ENCODE results near the gene CACNB1.
"Not testable (repeated sequence)": the region's sequence is repeated elsewhere in the genome, so short reads cannot be mapped to it uniquely, and the experiment has no call there.

Gene CACNB1

DNA sequence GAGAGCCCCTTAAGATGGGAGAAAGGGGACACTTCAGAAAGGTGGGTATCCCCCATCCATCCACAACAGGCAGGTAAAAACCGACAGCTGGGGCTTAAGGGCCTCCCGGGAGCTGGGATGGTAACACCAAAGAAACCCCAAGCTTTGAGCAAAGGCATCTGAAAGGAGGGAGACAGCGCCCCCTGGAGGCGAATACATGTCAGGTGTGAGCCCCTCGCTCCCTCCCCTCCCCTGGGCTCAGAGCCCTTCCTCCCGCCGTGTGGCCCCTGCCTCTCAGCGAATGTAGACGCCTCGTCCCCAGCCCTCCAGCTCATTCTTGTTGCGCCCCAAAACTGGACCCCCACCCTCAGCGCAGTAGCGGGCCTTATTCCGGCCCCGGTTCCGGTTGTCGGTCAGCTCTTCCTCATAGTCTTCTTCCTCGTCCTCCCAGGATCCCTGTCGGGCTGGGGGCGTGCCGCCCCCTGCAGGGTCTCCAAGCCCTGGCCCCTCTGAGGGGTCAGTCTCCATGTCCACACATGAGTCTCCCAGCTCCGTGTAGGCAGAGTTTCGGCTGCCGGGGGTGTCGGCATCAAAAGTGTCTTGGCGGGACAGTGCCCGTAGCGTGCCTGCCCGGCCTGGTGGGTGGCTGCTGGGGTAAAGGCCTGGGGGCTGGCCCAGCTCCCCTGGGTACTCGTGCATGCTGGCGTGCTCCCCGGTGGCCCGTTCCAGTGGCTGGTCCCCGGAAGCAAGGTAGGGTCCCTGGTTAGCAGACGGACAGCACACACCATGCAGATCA lies 22.4 kb downstream of the CACNB1 start:
- peak; percentile 71 for DNase-seq (ENCODE audit: low spot score)

DNA sequence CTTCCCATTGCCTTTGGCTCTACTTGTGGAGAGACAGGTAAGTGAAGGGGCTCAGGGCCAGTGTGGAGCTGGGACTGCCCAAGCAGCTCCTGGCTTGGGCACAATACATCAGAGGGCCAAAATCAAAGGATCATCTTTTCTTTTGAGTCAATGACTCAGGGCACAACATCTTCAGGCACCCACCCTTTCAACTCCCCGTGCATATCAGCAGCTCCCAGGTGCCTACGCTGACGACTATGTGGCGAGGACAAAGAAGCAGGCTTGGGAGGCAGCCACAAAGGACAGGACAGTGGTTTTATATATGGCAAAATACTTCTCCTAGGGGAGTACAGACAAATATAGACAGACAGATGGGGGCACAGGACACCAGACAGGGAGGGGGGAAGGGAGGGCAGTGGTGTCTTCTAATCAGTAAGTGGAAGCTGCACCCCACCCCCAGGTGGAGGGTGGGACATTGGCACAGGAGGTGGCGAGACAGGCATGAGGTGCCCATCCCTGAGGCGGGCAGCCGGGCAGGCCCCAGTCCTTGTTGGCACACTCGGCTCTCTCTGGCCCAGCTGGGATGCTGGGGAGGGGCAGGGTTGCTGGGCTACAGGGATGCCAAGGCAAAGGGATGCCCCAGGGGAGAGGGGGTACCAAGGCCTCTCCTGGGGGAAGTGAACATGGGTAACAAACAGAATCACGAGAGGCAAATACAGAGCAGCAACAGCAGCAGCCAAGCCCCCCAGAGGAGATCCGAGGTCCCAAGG lies 23.8 kb downstream of the CACNB1 start:
- DNase-seq (ENCODE audit: low spot score): no peak

DNA sequence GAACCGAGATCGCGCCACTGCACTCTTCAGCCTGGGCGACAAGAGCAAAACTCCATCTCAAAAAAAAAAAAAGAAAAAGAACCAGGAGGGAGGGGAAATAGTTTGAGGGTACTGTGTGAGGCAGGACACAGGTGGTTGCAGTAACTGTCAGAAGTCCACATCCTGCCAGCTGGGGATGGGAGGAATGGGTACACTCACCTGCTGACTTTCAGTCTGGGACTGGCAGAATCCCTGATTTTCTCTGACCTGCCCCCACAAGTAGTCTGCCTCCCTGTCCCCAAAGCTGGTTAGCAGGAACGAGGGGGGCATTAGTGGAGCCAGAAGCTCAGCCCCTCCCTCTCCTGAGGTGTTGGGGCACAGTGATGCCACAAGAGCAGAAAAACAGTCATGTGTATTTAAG lies 24.4 kb downstream of the CACNB1 start:
- DNase-seq (ENCODE audit: low spot score): no peak

DNA sequence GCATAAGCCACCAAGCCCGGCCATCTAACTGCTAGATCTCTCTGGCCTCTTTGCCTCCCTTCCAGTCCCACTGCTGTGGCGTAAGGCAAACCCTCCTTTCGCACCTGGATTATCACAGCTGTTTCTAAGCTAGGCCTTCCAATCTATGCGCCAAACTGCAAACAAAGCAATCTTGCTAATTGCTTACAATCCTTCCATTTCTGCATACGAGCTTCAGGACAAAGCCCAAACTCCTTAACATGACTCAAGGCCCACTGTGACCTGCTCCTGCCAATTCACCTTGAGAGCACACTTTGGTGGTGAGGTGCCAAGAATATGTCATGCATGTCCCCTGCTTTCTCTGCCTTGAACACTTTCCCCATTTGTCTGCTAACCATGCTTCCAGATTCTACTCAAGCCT lies 25.5 kb downstream of the CACNB1 start:
- no peak for DNase-seq (ENCODE audit: low spot score)

DNA sequence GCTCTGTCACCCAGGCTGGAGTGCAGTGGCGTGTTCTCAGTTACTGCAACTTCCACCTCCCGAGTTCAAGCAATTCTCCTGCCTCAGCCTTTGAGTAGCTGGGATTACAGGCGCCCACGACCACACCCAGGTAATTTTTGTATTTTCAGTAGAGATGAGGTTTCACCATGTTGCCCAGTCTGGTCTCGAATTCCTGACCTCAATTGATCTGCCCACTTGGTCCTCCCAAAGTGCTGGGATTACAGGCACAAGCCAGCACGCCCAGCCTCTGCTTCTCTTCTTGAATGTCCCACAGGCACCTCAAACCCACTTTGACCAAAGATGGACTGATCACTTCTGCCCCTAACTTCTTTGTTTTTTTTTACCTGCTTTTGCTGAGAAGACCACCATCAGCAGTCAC lies 26.9 kb downstream of the CACNB1 start:
- no peak for DNase-seq (ENCODE audit: low spot score)

DNA sequence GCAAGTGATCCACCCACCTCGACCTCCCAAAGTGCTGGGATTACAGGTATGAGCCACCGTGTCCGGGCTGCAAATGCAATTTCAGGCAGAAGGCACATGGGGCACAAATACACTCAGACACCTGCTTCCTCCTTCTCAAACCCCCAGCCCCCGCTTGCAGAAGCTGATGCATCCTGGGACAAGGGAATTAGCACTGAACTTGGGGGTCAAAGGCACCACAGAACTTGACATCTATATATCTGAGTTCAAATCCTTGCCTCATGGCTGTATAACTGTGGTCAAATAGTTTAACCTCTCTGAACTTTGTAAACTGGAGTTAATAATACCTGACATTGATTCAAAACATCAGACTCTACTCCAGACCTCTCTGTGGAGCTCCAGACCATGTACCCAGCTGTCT lies 27.4 kb downstream of the CACNB1 start:
- no peak for DNase-seq (ENCODE audit: low spot score)

DNA sequence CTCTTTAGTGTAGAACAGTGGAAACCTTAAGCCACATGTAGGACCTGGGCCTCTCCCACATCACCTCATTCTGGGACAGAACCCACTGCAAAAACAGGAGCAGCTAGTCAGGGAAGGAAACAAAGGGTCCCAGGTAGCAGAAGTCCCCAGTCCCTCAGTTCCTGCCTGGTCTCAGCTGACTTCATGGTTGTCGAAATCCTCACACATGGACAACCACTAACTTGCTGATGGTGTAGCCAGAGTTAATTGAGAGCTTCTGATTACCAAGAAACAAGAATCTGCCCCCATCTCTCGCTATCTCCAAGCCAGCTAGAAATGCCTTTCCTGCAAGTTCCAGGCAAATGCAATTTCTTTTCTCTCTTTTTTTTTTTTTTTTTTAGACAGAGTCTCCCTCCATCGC lies 28.0 kb downstream of the CACNB1 start:
- DNase-seq (ENCODE audit: low spot score): no peak

DNA sequence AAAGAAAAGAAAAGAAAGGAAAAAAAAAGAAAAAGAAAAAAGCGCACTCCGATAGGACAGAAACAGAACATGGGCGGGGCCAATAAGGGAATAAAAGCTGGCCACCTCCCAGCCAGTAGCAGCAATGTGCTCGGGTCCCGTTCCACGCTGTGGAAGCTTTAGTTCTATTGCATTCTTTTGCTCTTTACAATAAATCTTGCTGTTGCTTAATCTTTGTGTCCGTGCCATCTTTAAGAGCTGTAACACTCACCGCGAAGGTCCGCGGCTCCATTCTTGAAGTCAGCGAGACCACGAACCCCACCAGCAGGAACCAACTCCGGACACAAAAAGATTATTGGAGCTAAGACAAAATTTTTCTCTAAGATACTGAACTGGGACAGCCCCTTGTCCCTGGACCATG lies 28.4 kb downstream of the CACNB1 start:
- DNase-seq (ENCODE audit: low spot score): no peak

DNA sequence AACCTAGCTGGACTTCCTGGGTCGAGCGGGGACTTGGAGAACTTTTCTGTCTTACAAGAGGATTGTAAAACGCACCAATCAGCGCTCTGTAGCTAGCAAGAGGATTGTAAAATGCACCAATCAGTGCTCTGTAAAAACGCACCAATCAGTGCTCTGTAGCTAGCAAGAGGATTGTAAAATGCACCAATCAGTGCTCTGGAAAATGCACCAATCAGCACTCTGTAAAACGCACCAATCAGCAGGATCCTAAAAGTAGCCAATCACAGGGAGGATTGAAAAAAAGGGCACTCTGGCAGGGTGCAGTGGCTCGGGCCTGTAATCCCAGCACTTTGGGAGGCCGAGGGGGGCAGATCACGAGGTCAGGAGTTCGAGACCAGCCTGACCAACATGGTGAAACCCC lies 29.0 kb downstream of the CACNB1 start:
- DNase-seq (ENCODE audit: low spot score): not testable (repeated sequence)

DNA sequence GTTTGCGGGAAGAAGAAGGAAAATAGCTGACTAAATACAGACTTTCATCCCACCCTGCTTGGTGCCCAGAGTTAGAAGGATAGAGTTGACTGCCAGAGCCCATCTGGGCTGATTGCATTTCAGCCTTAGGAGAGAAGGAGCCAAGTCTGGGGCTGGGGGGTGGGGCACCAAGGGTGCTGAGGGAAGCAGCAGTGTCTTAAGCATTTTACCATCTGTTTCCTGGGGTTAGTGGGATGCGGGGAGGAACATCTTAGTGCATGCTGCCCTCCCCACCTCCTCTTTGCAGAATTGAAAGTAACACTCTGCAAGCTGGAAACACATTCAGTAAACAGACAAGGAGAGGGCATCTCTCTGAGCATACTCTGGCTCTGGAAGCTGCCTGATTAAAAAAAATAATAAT lies 30.0 kb downstream of the CACNB1 start:
- no peak for DNase-seq (ENCODE audit: low spot score)

DNA sequence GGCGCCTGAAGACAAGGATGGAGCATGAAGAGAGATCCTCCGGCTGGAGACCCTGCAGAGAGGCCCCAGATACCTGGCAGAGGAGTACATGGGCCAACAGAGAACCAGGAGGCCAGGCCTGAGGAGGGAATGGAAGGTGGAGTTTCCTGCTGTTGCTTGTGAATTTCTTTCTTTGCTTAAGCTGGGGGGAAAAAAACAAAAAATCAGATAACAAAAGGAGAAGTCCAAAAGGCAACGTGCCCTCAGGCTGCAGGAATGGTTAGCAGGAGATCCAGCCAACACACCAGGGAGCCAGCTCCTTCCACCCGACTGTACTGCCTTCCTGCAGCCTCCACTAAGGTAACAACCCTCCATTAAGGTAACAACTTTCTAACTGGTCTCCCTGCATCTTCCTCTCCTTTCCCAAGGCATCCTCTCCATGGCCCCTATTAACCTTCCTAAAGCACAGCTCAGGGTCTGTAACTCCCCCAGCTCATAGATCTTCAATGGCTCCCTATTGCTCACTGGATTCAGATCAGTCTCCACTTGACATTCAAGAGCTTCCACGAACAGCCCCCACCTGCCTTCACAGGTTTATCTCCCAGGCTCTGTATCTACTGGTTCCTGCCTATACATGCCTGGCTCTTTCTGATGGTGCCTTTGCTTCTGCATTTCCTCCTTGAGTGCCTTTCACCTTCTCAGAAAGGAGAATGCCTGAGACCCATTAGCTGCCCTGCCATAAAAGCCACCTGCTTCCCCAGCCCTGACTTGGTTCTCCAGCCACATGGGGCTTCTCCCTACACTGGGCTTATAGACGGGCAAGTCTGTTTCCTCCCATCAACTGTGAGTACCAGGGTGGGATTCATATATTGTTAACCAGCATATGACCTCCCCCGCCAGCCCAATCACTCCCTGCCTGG lies 30.8 kb downstream of the CACNB1 start:
- DNase-seq (ENCODE audit: low spot score): no peak

DNA sequence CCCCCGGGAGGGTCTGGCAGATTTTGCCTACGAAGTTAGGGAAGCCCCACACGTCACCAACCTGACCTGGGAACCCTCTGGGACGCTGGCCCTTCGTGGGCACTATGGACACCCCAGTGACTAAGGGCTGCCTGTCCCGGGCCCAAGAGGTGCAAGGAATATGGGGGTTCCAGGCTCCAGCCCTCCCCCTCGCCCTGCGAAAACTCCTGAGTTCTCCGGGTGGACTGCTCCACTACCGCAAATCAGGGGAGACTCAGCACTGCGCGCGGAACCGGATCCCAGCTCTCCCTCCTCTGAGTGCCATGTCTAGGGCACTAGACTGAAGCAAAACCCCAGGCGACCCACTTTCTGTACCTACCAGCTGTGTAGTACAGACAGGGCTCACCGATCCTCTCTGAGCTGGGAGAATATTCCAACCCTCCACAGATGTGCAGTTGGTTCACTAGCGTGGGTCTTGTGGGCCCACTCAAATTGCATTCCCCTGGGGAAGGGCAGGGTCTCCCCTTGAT lies 31.6 kb downstream of the CACNB1 start, which contains the start of gene ARL5C:
Gene ARL5C (minus strand): TSS at position 321 of the 509 bp plus-strand sequence. CDS start 401 bp downstream, outside the sequence.
- no peak for DNase-seq (ENCODE audit: low spot score)

DNA sequence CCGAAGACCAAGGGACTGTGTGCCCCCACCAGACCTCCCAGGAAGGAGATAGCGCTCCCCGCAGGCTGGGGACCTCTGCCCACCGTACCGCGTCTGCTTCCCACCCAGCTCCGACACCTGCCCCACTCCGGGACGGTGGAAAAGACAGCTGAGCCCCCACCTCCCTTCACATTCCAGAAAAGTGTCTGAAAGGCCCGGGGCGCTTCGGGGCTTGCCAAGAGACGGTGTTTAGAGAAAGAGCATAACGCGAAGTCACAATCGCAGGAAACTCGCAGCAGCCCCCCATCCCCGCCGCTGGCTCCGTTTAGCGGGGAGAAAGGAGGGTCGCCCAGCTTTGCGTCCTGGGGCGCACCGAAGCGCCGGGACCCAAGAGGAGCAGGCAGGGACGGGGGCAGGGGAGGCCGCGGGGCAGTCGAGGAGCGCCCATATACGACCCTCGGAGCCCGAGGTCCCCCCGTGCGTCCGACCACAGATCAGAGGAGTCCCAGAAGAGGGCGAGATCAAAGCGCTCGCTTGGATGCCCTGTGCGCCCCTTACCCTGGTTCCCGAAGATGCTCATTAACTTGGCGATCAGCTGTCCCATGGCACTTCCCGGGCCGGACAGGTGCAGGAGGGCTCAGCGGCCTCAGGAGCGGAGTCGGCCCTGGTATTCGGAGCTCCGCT lies 32.2 kb downstream of the CACNB1 start:
- DNase-seq (ENCODE audit: low spot score): no peak

DNA sequence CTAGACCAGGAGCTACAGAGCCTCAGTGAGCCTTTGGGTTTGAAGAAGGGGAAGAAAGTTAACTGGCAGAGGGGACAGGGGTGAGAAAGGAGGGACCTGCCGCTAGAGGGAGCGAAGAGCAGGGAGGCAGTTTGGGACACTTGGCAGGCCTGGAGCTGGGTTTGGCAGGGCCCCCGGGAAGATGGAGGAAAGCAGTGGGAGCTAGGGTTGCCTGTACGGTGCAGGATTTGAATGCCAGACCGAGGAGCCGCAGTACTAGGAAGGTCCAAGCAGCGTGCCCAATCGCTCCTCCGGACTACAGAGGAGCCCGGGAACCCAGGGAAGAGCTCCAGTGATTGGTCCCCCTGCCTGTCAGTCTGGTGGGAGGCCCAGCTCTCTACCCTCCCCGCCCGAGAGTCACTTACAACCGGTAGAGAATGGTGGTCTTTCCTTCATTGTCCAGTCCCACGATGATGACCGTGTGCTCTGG lies 32.8 kb downstream of the CACNB1 start:
- peak; percentile 72 for DNase-seq (ENCODE audit: low spot score)

DNA sequence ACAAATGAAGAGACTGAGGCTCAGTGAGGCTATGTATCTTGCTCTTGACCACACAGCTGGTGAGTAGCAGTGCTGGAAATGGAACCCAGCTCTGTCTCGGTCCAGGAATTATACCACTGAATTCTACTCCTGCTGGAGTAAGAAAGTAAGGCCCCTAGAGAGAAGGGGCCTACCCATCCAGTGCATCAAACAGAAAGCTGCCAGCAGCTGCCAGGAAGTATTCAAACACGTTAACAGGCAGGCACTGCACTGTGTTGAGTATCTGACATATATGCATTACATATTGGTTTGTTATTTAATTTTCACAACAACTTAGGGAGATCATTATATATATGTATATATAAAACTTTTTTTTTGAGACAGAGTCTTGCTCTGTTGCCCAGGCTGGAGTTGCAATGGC lies 35.5 kb downstream of the CACNB1 start:
- no peak for DNase-seq (ENCODE audit: low spot score)

DNA sequence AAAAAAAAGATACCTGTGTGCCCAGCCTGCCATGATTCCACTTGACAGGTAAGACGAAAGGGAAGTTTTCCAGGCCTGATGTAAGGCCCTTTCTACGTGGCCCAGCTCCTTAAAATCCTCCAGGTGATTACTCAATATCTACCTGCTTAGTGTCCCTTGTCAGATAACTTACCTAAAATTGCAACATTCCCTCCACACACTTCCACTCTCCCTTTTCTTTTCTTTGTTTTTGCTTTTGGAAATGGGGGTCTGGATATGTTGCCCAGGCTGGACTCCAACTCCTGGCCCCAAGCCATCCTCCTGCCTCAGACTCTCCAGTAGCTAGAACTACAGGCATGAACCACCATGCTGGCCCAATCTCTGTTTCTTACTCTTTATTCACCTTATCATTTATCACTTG lies 38.8 kb downstream of the CACNB1 start:
- DNase-seq (ENCODE audit: low spot score): no peak

DNA sequence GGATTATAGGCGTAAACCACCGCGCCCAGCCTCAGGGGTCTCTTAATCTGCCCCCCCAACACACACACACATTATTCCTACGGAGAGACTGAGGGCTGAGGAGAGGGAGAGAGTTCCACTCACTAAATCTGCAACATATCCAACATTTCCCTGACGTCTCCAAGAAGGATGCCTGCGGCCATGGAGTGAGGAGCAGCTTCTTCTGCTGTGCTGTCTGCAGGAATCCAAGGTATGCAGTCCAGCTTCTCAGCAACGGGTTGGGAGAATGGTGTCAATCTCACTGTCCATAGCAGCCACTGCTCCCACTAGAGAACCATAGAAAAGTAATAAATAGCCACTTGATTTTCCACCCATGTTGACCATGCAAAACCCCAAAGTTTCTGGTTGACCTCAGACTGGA lies 41.0 kb downstream of the CACNB1 start:
- no peak for DNase-seq (ENCODE audit: low spot score)

DNA sequence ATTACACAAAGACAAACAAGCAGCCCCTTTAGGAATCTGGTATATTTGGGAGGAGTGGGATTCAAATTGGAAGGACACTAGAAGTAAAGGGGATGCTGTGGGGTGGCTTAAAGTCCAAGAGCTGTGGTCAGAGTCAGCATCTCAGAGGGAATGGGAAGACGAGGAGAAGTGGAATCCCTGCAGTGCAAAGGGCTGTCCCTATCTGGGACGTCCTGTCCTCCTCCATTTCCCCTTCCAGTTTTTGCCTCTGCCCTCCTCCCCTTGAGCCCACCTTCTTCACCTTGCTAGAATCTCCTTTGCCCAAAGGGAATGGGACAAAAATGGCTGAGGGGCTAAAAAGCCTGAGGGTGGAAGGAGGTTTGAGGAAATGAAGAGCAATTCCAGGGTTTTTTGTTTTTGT lies 41.8 kb downstream of the CACNB1 start:
- DNase-seq (ENCODE audit: low spot score): no peak

DNA sequence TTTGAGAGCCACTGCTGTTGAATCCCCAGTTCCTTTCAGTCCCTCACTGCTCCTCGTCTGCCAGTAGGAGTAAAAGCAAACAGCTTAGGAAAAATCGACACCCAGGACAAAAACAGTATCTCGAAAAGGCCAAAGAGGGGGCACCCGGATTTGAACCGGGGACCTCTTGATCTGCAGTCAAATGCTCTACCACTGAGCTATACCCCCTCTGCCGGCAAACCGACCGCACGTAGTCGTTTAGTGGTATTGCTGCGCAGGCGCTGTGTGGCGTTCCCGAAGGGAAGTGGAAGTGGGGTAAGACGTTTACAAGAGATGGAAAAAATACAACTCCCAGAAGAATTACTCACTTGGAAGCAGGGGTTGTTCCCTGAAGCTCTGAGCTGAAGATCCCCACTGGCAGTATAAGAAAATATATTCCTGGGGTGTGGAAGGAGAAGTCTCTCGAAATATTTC lies 43.8 kb downstream of the CACNB1 start:
- DNase-seq (ENCODE audit: low spot score): peak; percentile 89

DNA sequence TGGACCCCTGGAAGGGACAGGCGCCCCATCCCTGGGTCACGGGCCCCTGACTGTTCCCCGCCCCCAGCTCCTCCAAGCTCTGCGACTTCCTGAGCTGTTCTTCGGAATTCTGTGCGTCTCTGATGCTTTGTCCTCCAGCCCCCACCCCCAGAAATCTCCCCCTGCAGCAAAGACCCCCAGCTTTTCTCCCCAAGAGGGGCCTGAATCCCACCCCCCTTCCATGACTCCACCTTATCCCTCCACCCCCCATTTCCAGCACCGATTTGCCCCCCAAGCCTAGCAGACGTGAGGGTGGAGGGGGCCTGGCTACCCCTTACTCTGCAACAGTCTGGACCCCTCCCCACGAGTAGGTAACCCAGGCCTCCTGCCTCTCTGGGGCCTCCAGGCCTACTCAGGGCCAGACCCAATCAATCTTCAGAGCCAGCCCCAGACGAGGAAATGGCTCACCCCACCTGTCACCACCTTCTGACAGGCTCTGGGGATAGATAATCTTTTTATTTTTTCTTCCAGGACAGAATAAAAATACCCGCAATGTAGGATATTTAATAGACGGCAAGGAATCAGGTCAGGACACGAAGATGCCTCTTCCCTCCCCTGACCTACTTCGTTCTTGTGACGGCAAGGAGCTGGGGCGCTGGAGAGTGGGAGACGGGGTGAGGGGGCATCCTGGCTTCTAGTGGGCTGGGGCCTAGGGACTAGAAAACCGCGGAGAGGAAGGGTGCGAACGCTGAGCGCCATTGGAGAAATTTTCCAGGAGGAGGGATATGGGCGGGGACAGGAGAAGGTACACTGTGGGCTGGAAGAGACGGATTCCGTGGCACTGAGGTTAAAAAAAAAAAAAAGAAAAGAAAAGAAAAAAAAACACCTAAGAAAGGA lies 45.3 kb downstream of the CACNB1 start:
- peak; percentile 25 for DNase-seq (ENCODE audit: low spot score)

All from CD4-positive, alpha-beta T cell treated with Interleukin-6 at 100 ng/mL for 8 hours (primary cell).